H9 (cell line): ENCODE results near the gene RMC1. TPM values are rescaled to one million over a fixed set of nuclear protein-coding genes. Genes with fewer than 3 reads are reported as not detected.

ENCODE experiments used
- DNase-seq: peaks from one replicate; pipeline ENCODE4 v3.0.0-alpha.2; 2017
- H2AFZ ChIP-seq: one replicate; pipeline ENCODE4 v1.6.1; 2013; ENCODE audit warnings: mild to moderate bottlenecking, low read length, control low read depth, moderate library complexity
- H2AK5ac ChIP-seq: 2 replicates; pipeline ENCODE4 v1.6.1; 2013; ENCODE audit warnings: low read length, control low read depth, mixed read lengths; ENCODE audit not compliant: insufficient read length
- H2BK120ac ChIP-seq: one replicate; pipeline ENCODE4 v1.6.1; 2013; ENCODE audit warnings: low read depth, mild to moderate bottlenecking, low read length, control low read depth, inconsistent platforms; ENCODE audit not compliant: poor library complexity, severe bottlenecking
- H2BK12ac ChIP-seq: 2 replicates; pipeline ENCODE4 v1.6.1; 2013; ENCODE audit warnings: low read length, control low read depth, mixed read lengths, low read depth; ENCODE audit not compliant: insufficient read length
- H2BK15ac ChIP-seq: 2 replicates; pipeline ENCODE4 v1.6.1; 2013; ENCODE audit warnings: low read depth, low read length, control low read depth
- H2BK20ac ChIP-seq: one replicate; pipeline ENCODE4 v1.6.1; 2013; ENCODE audit warnings: low read depth, mild to moderate bottlenecking, low read length, control low read depth, inconsistent platforms; ENCODE audit not compliant: poor library complexity, severe bottlenecking
- H2BK5ac ChIP-seq: 2 replicates; pipeline ENCODE4 v1.6.1; 2013; ENCODE audit warnings: low read length, control low read depth, mixed read lengths; ENCODE audit not compliant: insufficient read length
- H3K14ac ChIP-seq: 2 replicates; pipeline ENCODE4 v1.6.1; 2013; ENCODE audit warnings: low read length, control low read depth; ENCODE audit not compliant: insufficient read depth
- H3K18ac ChIP-seq: 2 replicates; pipeline ENCODE4 v1.6.1; 2013; ENCODE audit warnings: low read depth, mild to moderate bottlenecking, mixed read lengths, low read length, control low read depth; ENCODE audit not compliant: insufficient read length
- H3K23ac ChIP-seq: 2 replicates; pipeline ENCODE4 v1.6.1; 2013; ENCODE audit warnings: low read length, control low read depth, mixed read lengths, low read depth; ENCODE audit not compliant: insufficient read length
- H3K23me2 ChIP-seq: 2 replicates; pipeline ENCODE4 v1.6.1; 2013; ENCODE audit warnings: low read depth, mild to moderate bottlenecking, mixed read lengths, low read length, control low read depth; ENCODE audit not compliant: insufficient read length, poor library complexity, severe bottlenecking
- H3K27ac ChIP-seq: 2 replicates; pipeline ENCODE4 v1.5.1; 2013; ENCODE audit warnings: low read length, control low read depth, mixed read lengths, low read depth; ENCODE audit not compliant: insufficient read length
- H3K27me3 ChIP-seq: 2 replicates; pipeline ENCODE4 v1.6.1; 2013; ENCODE audit warnings: low read length, control low read depth, inconsistent platforms; ENCODE audit not compliant: insufficient read depth
- H3K4ac ChIP-seq: 2 replicates; pipeline ENCODE4 v1.6.1; 2013; ENCODE audit warnings: low read depth, mild to moderate bottlenecking, control low read depth, inconsistent platforms, low read length, moderate library complexity
- H3K4me1 ChIP-seq: 2 replicates; pipeline ENCODE4 v1.6.1; 2013; ENCODE audit warnings: low read length, control low read depth, inconsistent platforms; ENCODE audit not compliant: insufficient read depth
- H3K4me2 ChIP-seq: 2 replicates; pipeline ENCODE4 v1.6.1; 2013; ENCODE audit warnings: low read length, control low read depth, mixed read lengths; ENCODE audit not compliant: insufficient read length, insufficient read depth
- H3K56ac ChIP-seq: 2 replicates; pipeline ENCODE4 v1.6.1; 2013; ENCODE audit warnings: low read depth, mild to moderate bottlenecking, mixed read lengths, low read length, control low read depth; ENCODE audit not compliant: insufficient read length
- H3K79me1 ChIP-seq: 2 replicates; pipeline ENCODE4 v1.6.1; 2013; ENCODE audit warnings: low read depth, mild to moderate bottlenecking, moderate library complexity, low read length, control low read depth, inconsistent platforms; ENCODE audit not compliant: insufficient read depth, poor library complexity, severe bottlenecking
- H3K79me2 ChIP-seq: 2 replicates; pipeline ENCODE4 v1.6.1; 2013; ENCODE audit warnings: low read length, control low read depth, inconsistent platforms; ENCODE audit not compliant: insufficient read depth
- H3K9ac ChIP-seq: 2 replicates; pipeline ENCODE4 v1.6.1; 2013; ENCODE audit warnings: low read length, control low read depth, mixed read lengths; ENCODE audit not compliant: insufficient read length; ENCODE audit errors: extremely low read depth
- H3K9me3 ChIP-seq: one replicate; pipeline ENCODE4 v1.6.1; 2013; ENCODE audit warnings: low read depth, low read length, inconsistent platforms; ENCODE audit not compliant: control insufficient read depth
- H3T11ph ChIP-seq: one replicate; pipeline ENCODE4 v1.6.1; 2013; ENCODE audit warnings: mild to moderate bottlenecking, low read length, control low read depth, inconsistent platforms
- H4K20me1 ChIP-seq: one replicate; pipeline ENCODE4 v1.6.1; 2013; ENCODE audit not compliant: control insufficient read depth, insufficient read length, insufficient read depth
- H4K5ac ChIP-seq: 2 replicates; pipeline ENCODE4 v1.6.1; 2013; ENCODE audit warnings: low read depth, mild to moderate bottlenecking, mixed read lengths, low read length, control low read depth; ENCODE audit not compliant: insufficient read length
- H4K8ac ChIP-seq: replicated peaks from 2 replicates; pipeline ENCODE4 v1.6.1; 2013; ENCODE audit warnings: low read length, control low read depth, mixed read lengths, low read depth; ENCODE audit not compliant: insufficient read length
- H4K91ac ChIP-seq: 2 replicates; pipeline ENCODE4 v1.6.1; 2013; ENCODE audit warnings: low read depth, mild to moderate bottlenecking, moderate library complexity, mixed read lengths, low read length, control low read depth; ENCODE audit not compliant: insufficient read length
- H3K27ac Mint-ChIP-seq, 3 experiments: 2 replicates in 2 of 3; 3 replicates in 1 of 3; pipeline ENCODE4 v1.8.0; 2020 to 2021; ENCODE audit warnings: mixed read lengths in 3 of 3, mild to moderate bottlenecking in 1 of 3, moderate library complexity in 1 of 3
- H3K27me3 Mint-ChIP-seq: 2 replicates; pipeline ENCODE4 v1.8.0; 2021; ENCODE audit warnings: low read depth, mild to moderate bottlenecking, moderate library complexity, mixed read lengths
- H3K36me3 Mint-ChIP-seq, 3 experiments: 2 replicates in 2 of 3; 3 replicates in 1 of 3; pipeline ENCODE4 v1.8.0; 2020 to 2021; ENCODE audit warnings: low read depth in 3 of 3, mixed read lengths in 3 of 3; ENCODE audit not compliant: insufficient read depth in 1 of 3
- H3K4me1 Mint-ChIP-seq, 2 experiments: 2 replicates each; pipeline ENCODE4 v1.8.0; 2020; ENCODE audit warnings: mixed read lengths in 2 of 2
- H3K4me3 Mint-ChIP-seq, 2 experiments: 2 replicates in 1 of 2; 3 replicates in 1 of 2; pipeline ENCODE4 v1.8.0; 2020 to 2021; ENCODE audit warnings: mild to moderate bottlenecking in 2 of 2, mixed read lengths in 2 of 2, moderate library complexity in 1 of 2
- H3K9me3 Mint-ChIP-seq, 2 experiments: 2 replicates in 1 of 2; 3 replicates in 1 of 2; pipeline ENCODE4 v1.8.0; 2020; ENCODE audit warnings: mild to moderate bottlenecking in 2 of 2, mixed read lengths in 2 of 2, moderate library complexity in 1 of 2
- CTCF ChIP-seq: fragments of 200-600 bp; sonication (generic); conservative IDR thresholded peaks from 3 replicates; pipeline ENCODE4 v1.8.0; 2021; ENCODE audit warnings: antibody characterized with exemption, mild to moderate bottlenecking
- WGBS: extraction: QIAGEN DNeasy Blood & Tissue Kit; methylation state at CpG from one replicate; pipeline ENCODE4 v1.1.7; 2013; ENCODE audit warnings: missing lambda C conversion rate, low lambda C conversion rate, mixed read lengths; ENCODE audit not compliant: insufficient read length; ENCODE audit errors: extremely low coverage; 5-methylcytosine and 5-hydroxymethylcytosine counted together
- total RNA-seq: library from RNA; stranded (reverse); gene quantifications from 2 replicates; pipeline ENCODE4 v1.2.1, GENCODE V29; 2021

The RMC1 gene
- total RNA-seq, 1 experiment from 2014 or later = 21.3 TPM

- H3K4me2 ChIP-seq = no peak overlapping the region
- no peak overlapping the region for H3K14ac ChIP-seq
- H2BK120ac ChIP-seq = no peak overlapping the region
- WGBS = no CpG with 5 or more reads among the region's 2 CpGs
- H3K79me2 ChIP-seq = 0 out of 2 replicates have a peak, but pooled peaks cover 1% of the 10 kb centered on the region
- no peak overlapping the region for H3K56ac ChIP-seq
- DNase-seq = no peak
- H3K36me3 Mint-ChIP-seq = peaks cover 6 to 29% (median 24%) of the 10 kb centered on the region in 3 experiments; a peak in 6 of 7 replicates
- H3K18ac ChIP-seq = no peak overlapping the region
- no peak overlapping the region for H3K23ac ChIP-seq
- no peaks in the 10 kb centered on the region for H3K4me1 ChIP-seq
- no peak overlapping the region for H4K91ac ChIP-seq
- no peak overlapping the region for H4K8ac ChIP-seq
- no peak overlapping the region for H3T11ph ChIP-seq
- H3K9me3 ChIP-seq = no peaks in the 10 kb centered on the region
- no peak overlapping the region for H3K27ac ChIP-seq
- no peaks in the 10 kb centered on the region for H3K27me3 ChIP-seq
- H2AFZ ChIP-seq = no peak overlapping the region
- no peak overlapping the region for H2AK5ac ChIP-seq
- TF ChIP-seq CTCF = no peak
- no peaks in the 10 kb centered on the region for H3K9me3 Mint-ChIP-seq
- no peak overlapping the region for H2BK12ac ChIP-seq
- H4K5ac ChIP-seq = no peak overlapping the region
- no peak overlapping the region for H3K27ac Mint-ChIP-seq
- no peaks in the 10 kb centered on the region for H4K20me1 ChIP-seq
- no peak overlapping the region for H3K4ac ChIP-seq
- no peaks in the 10 kb centered on the region for H3K79me1 ChIP-seq
- H3K27me3 Mint-ChIP-seq = no peaks in the 10 kb centered on the region
- no peaks in the 10 kb centered on the region for H3K4me1 Mint-ChIP-seq
- H2BK20ac ChIP-seq = no peak overlapping the region
- no peaks in the 10 kb centered on the region for H3K23me2 ChIP-seq
- no peak overlapping the region for H2BK15ac ChIP-seq
- no peak overlapping the region for H3K4me3 Mint-ChIP-seq
- H3K9ac ChIP-seq = no peak overlapping the region
- H2BK5ac ChIP-seq = no peak overlapping the region
These were observed 42.7 kb upstream of the RMC1 start for GRCh38 chr18:23460285-23461273.
